H9 (cell line): ENCODE data around the gene LRCOL1. TPM values are rescaled to one million over a fixed set of nuclear protein-coding genes. Genes with fewer than 3 reads are reported as not detected.

Source experiments
- DNase-seq: peaks from one replicate; pipeline ENCODE4 v3.0.0-alpha.2; 2017
- H2AFZ ChIP-seq: one replicate; pipeline ENCODE4 v1.6.1; 2013; ENCODE audit warnings: mild to moderate bottlenecking, low read length, control low read depth, moderate library complexity
- H2AK5ac ChIP-seq: 2 replicates; pipeline ENCODE4 v1.6.1; 2013; ENCODE audit warnings: low read length, control low read depth, mixed read lengths; ENCODE audit not compliant: insufficient read length
- H2BK120ac ChIP-seq: one replicate; pipeline ENCODE4 v1.6.1; 2013; ENCODE audit warnings: low read depth, mild to moderate bottlenecking, low read length, control low read depth, inconsistent platforms; ENCODE audit not compliant: poor library complexity, severe bottlenecking
- H2BK12ac ChIP-seq: 2 replicates; pipeline ENCODE4 v1.6.1; 2013; ENCODE audit warnings: low read length, control low read depth, mixed read lengths, low read depth; ENCODE audit not compliant: insufficient read length
- H2BK15ac ChIP-seq: 2 replicates; pipeline ENCODE4 v1.6.1; 2013; ENCODE audit warnings: low read depth, low read length, control low read depth
- H2BK20ac ChIP-seq: one replicate; pipeline ENCODE4 v1.6.1; 2013; ENCODE audit warnings: low read depth, mild to moderate bottlenecking, low read length, control low read depth, inconsistent platforms; ENCODE audit not compliant: poor library complexity, severe bottlenecking
- H2BK5ac ChIP-seq: 2 replicates; pipeline ENCODE4 v1.6.1; 2013; ENCODE audit warnings: low read length, control low read depth, mixed read lengths; ENCODE audit not compliant: insufficient read length
- H3K14ac ChIP-seq: 2 replicates; pipeline ENCODE4 v1.6.1; 2013; ENCODE audit warnings: low read length, control low read depth; ENCODE audit not compliant: insufficient read depth
- H3K18ac ChIP-seq: 2 replicates; pipeline ENCODE4 v1.6.1; 2013; ENCODE audit warnings: low read depth, mild to moderate bottlenecking, mixed read lengths, low read length, control low read depth; ENCODE audit not compliant: insufficient read length
- H3K23ac ChIP-seq: 2 replicates; pipeline ENCODE4 v1.6.1; 2013; ENCODE audit warnings: low read length, control low read depth, mixed read lengths, low read depth; ENCODE audit not compliant: insufficient read length
- H3K23me2 ChIP-seq: 2 replicates; pipeline ENCODE4 v1.6.1; 2013; ENCODE audit warnings: low read depth, mild to moderate bottlenecking, mixed read lengths, low read length, control low read depth; ENCODE audit not compliant: insufficient read length, poor library complexity, severe bottlenecking
- H3K27ac ChIP-seq: 2 replicates; pipeline ENCODE4 v1.5.1; 2013; ENCODE audit warnings: low read length, control low read depth, mixed read lengths, low read depth; ENCODE audit not compliant: insufficient read length
- H3K27me3 ChIP-seq: 2 replicates; pipeline ENCODE4 v1.6.1; 2013; ENCODE audit warnings: low read length, control low read depth, inconsistent platforms; ENCODE audit not compliant: insufficient read depth
- H3K4ac ChIP-seq: 2 replicates; pipeline ENCODE4 v1.6.1; 2013; ENCODE audit warnings: low read depth, mild to moderate bottlenecking, control low read depth, inconsistent platforms, low read length, moderate library complexity
- H3K4me1 ChIP-seq: 2 replicates; pipeline ENCODE4 v1.6.1; 2013; ENCODE audit warnings: low read length, control low read depth, inconsistent platforms; ENCODE audit not compliant: insufficient read depth
- H3K4me2 ChIP-seq: 2 replicates; pipeline ENCODE4 v1.6.1; 2013; ENCODE audit warnings: low read length, control low read depth, mixed read lengths; ENCODE audit not compliant: insufficient read length, insufficient read depth
- H3K56ac ChIP-seq: 2 replicates; pipeline ENCODE4 v1.6.1; 2013; ENCODE audit warnings: low read depth, mild to moderate bottlenecking, mixed read lengths, low read length, control low read depth; ENCODE audit not compliant: insufficient read length
- H3K79me1 ChIP-seq: 2 replicates; pipeline ENCODE4 v1.6.1; 2013; ENCODE audit warnings: low read depth, mild to moderate bottlenecking, moderate library complexity, low read length, control low read depth, inconsistent platforms; ENCODE audit not compliant: insufficient read depth, poor library complexity, severe bottlenecking
- H3K79me2 ChIP-seq: 2 replicates; pipeline ENCODE4 v1.6.1; 2013; ENCODE audit warnings: low read length, control low read depth, inconsistent platforms; ENCODE audit not compliant: insufficient read depth
- H3K9ac ChIP-seq: 2 replicates; pipeline ENCODE4 v1.6.1; 2013; ENCODE audit warnings: low read length, control low read depth, mixed read lengths; ENCODE audit not compliant: insufficient read length; ENCODE audit errors: extremely low read depth
- H3K9me3 ChIP-seq: one replicate; pipeline ENCODE4 v1.6.1; 2013; ENCODE audit warnings: low read depth, low read length, inconsistent platforms; ENCODE audit not compliant: control insufficient read depth
- H3T11ph ChIP-seq: one replicate; pipeline ENCODE4 v1.6.1; 2013; ENCODE audit warnings: mild to moderate bottlenecking, low read length, control low read depth, inconsistent platforms
- H4K20me1 ChIP-seq: one replicate; pipeline ENCODE4 v1.6.1; 2013; ENCODE audit not compliant: control insufficient read depth, insufficient read length, insufficient read depth
- H4K5ac ChIP-seq: 2 replicates; pipeline ENCODE4 v1.6.1; 2013; ENCODE audit warnings: low read depth, mild to moderate bottlenecking, mixed read lengths, low read length, control low read depth; ENCODE audit not compliant: insufficient read length
- H4K8ac ChIP-seq: replicated peaks from 2 replicates; pipeline ENCODE4 v1.6.1; 2013; ENCODE audit warnings: low read length, control low read depth, mixed read lengths, low read depth; ENCODE audit not compliant: insufficient read length
- H4K91ac ChIP-seq: 2 replicates; pipeline ENCODE4 v1.6.1; 2013; ENCODE audit warnings: low read depth, mild to moderate bottlenecking, moderate library complexity, mixed read lengths, low read length, control low read depth; ENCODE audit not compliant: insufficient read length
- H3K27ac Mint-ChIP-seq, 3 experiments: 2 replicates in 2 of 3; 3 replicates in 1 of 3; pipeline ENCODE4 v1.8.0; 2020 to 2021; ENCODE audit warnings: mixed read lengths in 3 of 3, mild to moderate bottlenecking in 1 of 3, moderate library complexity in 1 of 3
- H3K27me3 Mint-ChIP-seq: 2 replicates; pipeline ENCODE4 v1.8.0; 2021; ENCODE audit warnings: low read depth, mild to moderate bottlenecking, moderate library complexity, mixed read lengths
- H3K36me3 Mint-ChIP-seq, 3 experiments: 2 replicates in 2 of 3; 3 replicates in 1 of 3; pipeline ENCODE4 v1.8.0; 2020 to 2021; ENCODE audit warnings: low read depth in 3 of 3, mixed read lengths in 3 of 3; ENCODE audit not compliant: insufficient read depth in 1 of 3
- H3K4me1 Mint-ChIP-seq, 2 experiments: 2 replicates each; pipeline ENCODE4 v1.8.0; 2020; ENCODE audit warnings: mixed read lengths in 2 of 2
- H3K4me3 Mint-ChIP-seq, 2 experiments: 2 replicates in 1 of 2; 3 replicates in 1 of 2; pipeline ENCODE4 v1.8.0; 2020 to 2021; ENCODE audit warnings: mild to moderate bottlenecking in 2 of 2, mixed read lengths in 2 of 2, moderate library complexity in 1 of 2
- H3K9me3 Mint-ChIP-seq, 2 experiments: 2 replicates in 1 of 2; 3 replicates in 1 of 2; pipeline ENCODE4 v1.8.0; 2020; ENCODE audit warnings: mild to moderate bottlenecking in 2 of 2, mixed read lengths in 2 of 2, moderate library complexity in 1 of 2
- CTCF ChIP-seq: fragments of 200-600 bp; sonication (generic); conservative IDR thresholded peaks from 3 replicates; pipeline ENCODE4 v1.8.0; 2021; ENCODE audit warnings: antibody characterized with exemption, mild to moderate bottlenecking
- WGBS: extraction: QIAGEN DNeasy Blood & Tissue Kit; methylation state at CpG from one replicate; pipeline ENCODE4 v1.1.7; 2013; ENCODE audit warnings: missing lambda C conversion rate, low lambda C conversion rate, mixed read lengths; ENCODE audit not compliant: insufficient read length; ENCODE audit errors: extremely low coverage; 5-methylcytosine and 5-hydroxymethylcytosine counted together
- total RNA-seq: library from RNA; stranded (reverse); gene quantifications from 2 replicates; pipeline ENCODE4 v1.2.1, GENCODE V29; 2021

The LRCOL1 gene
- total RNA-seq, 1 experiment from 2014 or later: not detected

DNA sequence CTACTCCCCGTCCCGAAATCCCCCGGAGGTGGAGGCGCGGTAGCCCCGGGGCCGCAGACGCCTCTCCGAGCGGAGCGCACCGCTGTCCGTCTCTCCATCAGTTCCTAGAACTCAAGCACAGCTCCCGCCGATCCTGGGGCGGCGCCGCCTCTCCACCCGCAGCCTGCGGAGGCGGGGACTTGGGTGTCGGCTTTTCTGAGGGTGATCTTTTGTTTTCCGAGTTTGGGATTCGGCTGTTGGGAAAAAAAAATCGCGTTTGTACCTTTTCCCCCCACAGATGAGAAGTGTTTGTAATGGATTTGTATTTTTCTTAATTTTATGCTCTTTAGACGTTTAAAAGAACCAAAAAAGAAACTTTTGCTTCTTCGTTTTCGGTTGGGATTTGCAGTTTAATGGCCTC, 26.6 kb downstream of the LRCOL1 start:
- H2BK12ac ChIP-seq: no peak overlapping the region
- Mint-ChIP-seq H3K27me3 (peaks cover 90% of the 10 kb centered on the region), H3K36me3 (peaks cover 2 to 14% (median 7%) of the 10 kb centered on the region in 3 experiments; a peak in 5 of 7 replicates), H3K27ac (no peak overlapping the region; a peak in 1 of 7 replicates), H3K9me3 (no peaks in the 10 kb centered on the region), H3K4me1 (peaks cover 4 to 10% of the 10 kb centered on the region in 2 experiments), H3K4me3 (peak overlapping the region; percentile 54 to 85)
- no peak overlapping the region for H2BK15ac ChIP-seq
- no peak overlapping the region for H2AFZ ChIP-seq
- peak; percentile 73 for DNase-seq
- no peak overlapping the region for H4K5ac ChIP-seq
- no peak overlapping the region for H2BK5ac ChIP-seq
- no peaks in the 10 kb centered on the region for H3K79me2 ChIP-seq
- H3K4ac ChIP-seq: no peak overlapping the region
- no peaks in the 10 kb centered on the region for H3K4me1 ChIP-seq
- no peak overlapping the region for H3K27ac ChIP-seq
- peak overlapping the region; percentile 51 for H3K4me2 ChIP-seq
- H2BK20ac ChIP-seq: no peak overlapping the region
- H3K23me2 ChIP-seq: peaks cover 16% of the 10 kb centered on the region
- H4K20me1 ChIP-seq: peaks cover under 1% of the 10 kb centered on the region
- no CpG with 5 or more reads among the region's 29 CpGs for WGBS
- H3K9ac ChIP-seq: no peak overlapping the region
- H3K27me3 ChIP-seq: peaks cover 27% of the 10 kb centered on the region; the same call in 1 of the 2 replicates
- H3K18ac ChIP-seq: no peak overlapping the region
- H2BK120ac ChIP-seq: no peak overlapping the region
- H3K79me1 ChIP-seq: no peaks in the 10 kb centered on the region
- no peak overlapping the region for H4K91ac ChIP-seq
- H3K56ac ChIP-seq: no peak overlapping the region
- H3K9me3 ChIP-seq: no peaks in the 10 kb centered on the region
- H2AK5ac ChIP-seq: no peak overlapping the region
- TF ChIP-seq CTCF: no peak
- H3T11ph ChIP-seq: no peak overlapping the region
- no peak overlapping the region for H4K8ac ChIP-seq
- no peak overlapping the region for H3K23ac ChIP-seq
- no peak overlapping the region for H3K14ac ChIP-seq
